Measurements from ENCODE around the gene PNCK.
"Not testable (repeated sequence)": the region's sequence is repeated elsewhere in the genome, so short reads cannot be mapped to it uniquely, and the experiment has no call there.

DNA sequence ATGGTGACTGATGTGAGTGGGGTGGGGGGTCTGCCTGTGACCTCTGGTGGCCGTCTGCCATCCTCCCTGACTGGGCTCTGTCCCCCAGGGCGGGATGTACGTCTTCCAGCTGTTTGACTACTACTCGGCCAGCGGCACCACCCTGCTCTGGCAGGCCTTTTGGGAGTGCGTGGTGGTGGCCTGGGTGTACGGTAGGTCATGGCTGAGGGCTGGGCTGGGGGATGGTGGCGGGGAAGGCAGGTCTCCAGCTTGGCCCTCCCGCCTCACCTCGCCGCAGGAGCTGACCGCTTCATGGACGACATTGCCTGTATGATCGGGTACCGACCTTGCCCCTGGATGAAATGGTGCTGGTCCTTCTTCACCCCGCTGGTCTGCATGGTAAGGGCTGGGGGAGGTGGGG lies 20.6 kb upstream of the PNCK start:
- TF ChIP-seq, protein P1, sequence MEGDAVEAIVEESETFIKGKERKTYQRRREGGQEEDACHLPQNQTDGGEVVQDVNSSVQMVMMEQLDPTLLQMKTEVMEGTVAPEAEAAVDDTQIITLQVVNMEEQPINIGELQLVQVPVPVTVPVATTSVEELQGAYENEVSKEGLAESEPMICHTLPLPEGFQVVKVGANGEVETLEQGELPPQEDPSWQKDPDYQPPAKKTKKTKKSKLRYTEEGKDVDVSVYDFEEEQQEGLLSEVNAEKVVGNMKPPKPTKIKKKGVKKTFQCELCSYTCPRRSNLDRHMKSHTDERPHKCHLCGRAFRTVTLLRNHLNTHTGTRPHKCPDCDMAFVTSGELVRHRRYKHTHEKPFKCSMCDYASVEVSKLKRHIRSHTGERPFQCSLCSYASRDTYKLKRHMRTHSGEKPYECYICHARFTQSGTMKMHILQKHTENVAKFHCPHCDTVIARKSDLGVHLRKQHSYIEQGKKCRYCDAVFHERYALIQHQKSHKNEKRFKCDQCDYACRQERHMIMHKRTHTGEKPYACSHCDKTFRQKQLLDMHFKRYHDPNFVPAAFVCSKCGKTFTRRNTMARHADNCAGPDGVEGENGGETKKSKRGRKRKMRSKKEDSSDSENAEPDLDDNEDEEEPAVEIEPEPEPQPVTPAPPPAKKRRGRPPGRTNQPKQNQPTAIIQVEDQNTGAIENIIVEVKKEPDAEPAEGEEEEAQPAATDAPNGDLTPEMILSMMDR (IDR thresholded peaks at IDR 0.05) = not testable (repeated sequence)
- TF ChIP-seq POLR2AphosphoS5, POLR2A (IDR thresholded peaks at IDR 0.05): not testable (repeated sequence)

All from prostate gland (tissue), 2 donors.